Measurements from ENCODE around the gene CCDC3. TPM values are rescaled to one million over a fixed set of nuclear protein-coding genes. Genes with fewer than 3 reads are reported as not detected.

The CCDC3 gene
- total and polyA plus RNA-seq, 2 of the 8 experiments (the other 6 are each of a cell fraction or from before 2014, with no cell fraction given), result 3.4 to 3.7 TPM

DNA sequence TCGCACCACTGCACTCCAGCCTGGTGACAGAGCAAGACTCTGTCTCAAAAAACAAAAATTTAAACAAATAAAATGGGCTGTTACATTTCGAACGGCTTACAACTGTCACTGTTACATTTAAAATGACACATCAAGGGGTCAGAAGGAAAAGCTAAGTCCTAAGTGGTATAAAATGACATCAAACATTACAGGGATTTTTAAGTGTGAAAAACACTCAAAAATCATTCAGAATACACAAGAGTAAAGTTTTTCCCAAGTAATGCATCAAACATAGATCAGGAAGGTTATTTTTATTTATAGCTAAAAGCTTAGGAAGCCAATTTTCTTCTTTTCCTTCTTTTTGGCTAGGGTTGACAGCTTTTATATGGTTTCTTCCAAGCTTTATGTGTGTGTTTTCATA is 39.0 kb downstream of the CCDC3 start:
- Histone ChIP-seq H2AFZ (ENCODE audit: low read length) (no peak overlapping the region), H3K9ac (replicated peaks in 1 of 4; ENCODE audit: extremely low read depth in 1 of 4, low read depth in 3 of 4, low read length in 3 of 4) (no peak overlapping the region), H2BK5ac (ENCODE audit: low read depth, low read length) (no peak overlapping the region), H3K4ac (replicated peaks; ENCODE audit: insufficient read length, low read depth, low read length) (no peak overlapping the region), H4K5ac (ENCODE audit: insufficient read length, low read depth, low read length) (no peak overlapping the region), H2AK5ac (ENCODE audit: low read depth, low read length) (no peak overlapping the region), H2BK12ac (ENCODE audit: low read depth, low read length) (no peak overlapping the region), H3K9me3 (ENCODE audit: insufficient read depth in 2 of 2, low read depth in 1 of 2, low read length in 1 of 2) (no peaks in the 10 kb centered on the region), H3K79me1 (ENCODE audit: low read depth, low read length) (no peaks in the 10 kb centered on the region), H3K18ac (ENCODE audit: extremely low read depth, low read length) (no peak overlapping the region), H3K27ac (ENCODE audit: low read depth, low read length) (no peak overlapping the region), H3K4me3 (ENCODE audit: extremely low read depth in 1 of 4, insufficient read depth in 2 of 4, low read depth in 3 of 4, low read length in 4 of 4) (no peak overlapping the region), H3K23ac (ENCODE audit: insufficient read length) (no peak overlapping the region), H2BK20ac (ENCODE audit: low read length) (no peak overlapping the region), H4K20me1 (replicated peaks in 1 of 2; ENCODE audit: control insufficient read depth in 1 of 2, insufficient read depth in 2 of 2, low read length in 2 of 2) (no peaks in the 10 kb centered on the region), H4K8ac (ENCODE audit: extremely low read depth, insufficient read depth, low read length) (no peak overlapping the region), H4K91ac (replicated peaks; ENCODE audit: insufficient read length, low read length) (no peak overlapping the region), H3K27me3 (replicated peaks in 1 of 4; ENCODE audit: control insufficient read depth in 3 of 4, extremely low read depth in 1 of 4, insufficient read depth in 3 of 4, low read length in 3 of 4) (no peaks in the 10 kb centered on the region), H3K36me3 (ENCODE audit: control insufficient read depth in 2 of 4, insufficient read depth in 4 of 4, low read length in 3 of 4) (no peaks in the 10 kb centered on the region), H3K4me2 (ENCODE audit: insufficient read depth in 1 of 2, low read depth in 2 of 2, low read length in 2 of 2) (no peak overlapping the region), H3K14ac (ENCODE audit: insufficient read length) (no peak overlapping the region), H2BK120ac (replicated peaks; ENCODE audit: low read depth, low read length) (no peak overlapping the region), H3K56ac (replicated peaks; ENCODE audit: insufficient read length, low read depth, low read length) (no peak overlapping the region), H2BK15ac (ENCODE audit: low read length) (no peak overlapping the region), H3K4me1 (replicated peaks in 1 of 4; ENCODE audit: control insufficient read depth in 3 of 4, insufficient read depth in 4 of 4, low read length in 3 of 4) (peaks cover 0 to 4% (median 0%) of the 10 kb centered on the region in 4 experiments; a peak in 1 of 7 replicates), H3K79me2 (ENCODE audit: control insufficient read depth in 1 of 2, insufficient read depth in 2 of 2, low read length in 2 of 2) (no peaks in the 10 kb centered on the region), H3K23me2 (ENCODE audit: low read depth, low read length) (no peaks in the 10 kb centered on the region)
- ChIA-PET CTCF (ENCODE audit: partially characterized antibody) (interaction anchor here (0.7 to 0.9 kb wide), 2 partner anchors 13 to 112 kb away, joined by 3 to 4 read pairs; no protein-coding TSS in a partner anchor), POLR2A (ENCODE audit: partially characterized antibody) (no interaction called here)
- no peak for TF ChIP-seq TEAD4 (IDR thresholded peaks at IDR 0.05; ENCODE audit: low read depth, low read length)
- TF ChIP-seq ATF3 (IDR thresholded peaks at IDR 0.05; ENCODE audit: insufficient read depth, low read depth, low read length), result no peak
- TF ChIP-seq KDM1A (IDR thresholded peaks at IDR 0.05; ENCODE audit: borderline replicate concordance, low read length), result no peak
- TF ChIP-seq BCL11A (IDR thresholded peaks at IDR 0.05; ENCODE audit: low read depth in 2 of 2, low read length in 2 of 2), result no peak
- WGBS, 2 experiments (ENCODE audit: extremely low coverage in 1 of 2, insufficient coverage in 1 of 2, insufficient read length in 1 of 2, insufficient replicate concordance in 2 of 2, low coverage in 1 of 2, low lambda C conversion rate in 2 of 2, missing lambda C conversion rate in 1 of 2), result 72% methylated on average over 3 of the region's 3 CpGs; no CpG with 5 or more reads in 1 of the 2 experiments
- FAIRE-seq (no peak), DNase-seq (ENCODE audit: low read depth in 1 of 2, low spot score in 2 of 2) (no peak)

Data from H1 (cell line).